Measurements from ENCODE around the gene GCDH.
A peak's percentile ranks its signal among the peaks of the same experiment; 100 is the strongest.

The GCDH gene

DNA sequence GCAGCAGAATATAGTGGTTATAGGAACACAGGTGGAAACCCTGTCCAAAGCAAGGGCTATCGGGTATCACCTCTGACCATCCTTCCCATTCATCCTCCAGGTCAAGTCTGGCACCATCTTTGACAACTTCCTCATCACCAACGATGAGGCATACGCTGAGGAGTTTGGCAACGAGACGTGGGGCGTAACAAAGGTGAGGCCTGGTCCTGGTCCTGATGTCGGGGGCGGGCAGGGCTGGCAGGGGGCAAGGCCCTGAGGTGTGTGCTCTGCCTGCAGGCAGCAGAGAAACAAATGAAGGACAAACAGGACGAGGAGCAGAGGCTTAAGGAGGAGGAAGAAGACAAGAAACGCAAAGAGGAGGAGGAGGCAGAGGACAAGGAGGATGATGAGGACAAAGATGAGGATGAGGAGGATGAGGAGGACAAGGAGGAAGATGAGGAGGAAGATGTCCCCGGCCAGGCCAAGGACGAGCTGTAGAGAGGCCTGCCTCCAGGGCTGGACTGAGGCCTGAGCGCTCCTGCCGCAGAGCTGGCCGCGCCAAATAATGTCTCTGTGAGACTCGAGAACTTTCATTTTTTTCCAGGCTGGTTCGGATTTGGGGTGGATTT, 52.6 kb downstream of the GCDH start:
- no peak for DNase-seq

- DNase-seq: no peak
Measured at GRCh38 chr19:12944104-12944674, 53.2 kb downstream of the GCDH start.

- DNase-seq: peak; percentile 97 to 99
Measured at GRCh38 chr19:12945479-12946091, 54.6 kb downstream of the GCDH start, which contains the start of gene RAD23A. Gene RAD23A, plus strand, starts transcription at chr19:12945862. Its CDS starts 87 bp downstream, at chr19:12945949.

DNA sequence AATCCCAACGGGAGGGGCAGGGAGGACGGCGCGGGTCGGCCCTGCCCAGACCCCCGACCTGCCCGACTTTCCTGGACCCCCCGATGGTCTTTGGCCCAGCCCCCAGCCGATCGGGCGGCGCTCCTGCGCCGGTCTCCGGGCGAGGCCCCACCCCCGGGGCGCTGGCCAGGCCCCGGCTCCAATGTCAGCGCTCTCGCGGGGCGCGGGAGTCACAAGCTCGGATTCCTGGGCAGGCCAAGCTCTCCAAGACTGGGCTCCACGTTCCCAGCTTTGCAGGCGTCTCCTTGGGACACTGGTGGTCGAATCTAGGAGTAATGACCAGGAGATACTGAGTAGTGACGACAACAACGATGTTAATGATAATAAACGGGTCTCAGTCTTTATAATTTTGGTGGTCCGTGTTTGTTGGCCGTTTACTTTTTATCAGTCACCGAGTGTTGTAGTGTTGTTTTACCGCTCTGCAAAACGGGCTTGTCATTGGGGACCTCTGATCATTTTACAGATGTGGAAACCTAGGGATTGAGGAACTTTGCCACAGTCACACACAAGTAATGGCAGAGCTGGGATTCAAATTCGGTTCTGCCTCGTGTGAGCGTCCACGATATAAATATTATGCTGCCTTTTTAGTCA, 55.2 kb downstream of the GCDH start:
- peak; percentile 53 to 56 for DNase-seq

GRCh38 chr19:12946731-12947496, 56.0 kb downstream of the GCDH start:
- no peak for DNase-seq

GRCh38 chr19:12947702-12948611, 57.0 kb downstream of the GCDH start:
- DNase-seq: no peak

DNA sequence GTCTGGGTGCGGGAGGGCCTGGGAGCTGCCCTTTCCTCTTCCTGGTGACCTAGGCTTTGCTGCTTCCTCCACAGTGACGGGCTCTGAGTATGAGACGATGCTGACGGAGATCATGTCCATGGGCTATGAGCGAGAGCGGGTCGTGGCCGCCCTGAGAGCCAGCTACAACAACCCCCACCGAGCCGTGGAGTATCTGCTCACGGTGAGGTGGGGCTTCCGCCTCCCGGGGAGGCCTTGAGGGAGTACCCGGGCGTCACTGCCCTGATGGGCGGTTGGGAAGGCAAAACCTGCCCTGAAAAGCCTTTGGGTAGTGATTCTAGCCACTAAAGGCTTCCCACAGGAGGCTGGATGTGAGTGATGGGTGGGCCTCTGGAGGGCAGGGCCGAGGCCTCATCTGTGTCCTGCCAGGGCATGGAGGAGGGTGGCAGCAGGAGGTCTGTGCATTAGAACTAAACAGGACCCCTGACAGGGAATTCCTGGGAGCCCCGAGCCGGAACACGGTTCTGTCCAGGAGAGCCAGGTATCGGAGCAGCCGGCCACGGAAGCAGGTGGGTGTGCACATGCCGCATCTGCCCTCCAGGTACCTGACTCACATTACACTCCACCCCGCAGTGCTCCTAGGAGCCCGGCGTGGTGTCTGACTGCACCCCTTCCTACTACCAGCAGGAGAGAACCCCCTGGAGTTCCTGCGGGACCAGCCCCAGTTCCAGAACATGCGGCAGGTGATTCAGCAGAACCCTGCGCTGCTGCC, 57.8 kb downstream of the GCDH start:
- DNase-seq: no peak
